ENCODE results near the gene RIT2.

RIT2 gene

GRCh38 chr18:43081396-43081795 is 34.1 kb downstream of the RIT2 start:
- DNase-seq (ENCODE audit: low read depth), result no peak

- no peak for DNase-seq (ENCODE audit: low read depth)
Observed at GRCh38 chr18:43080671-43081070, 34.8 kb downstream of the RIT2 start.

GRCh38 chr18:43079422-43079821 is 36.1 kb downstream of the RIT2 start:
- DNase-seq (ENCODE audit: low read depth), result no peak

- DNase-seq (ENCODE audit: low read depth), result no peak
Observed at GRCh38 chr18:43078478-43079092, 36.9 kb downstream of the RIT2 start.

GRCh38 chr18:43077510-43078308 is 37.8 kb downstream of the RIT2 start:
- no peak for DNase-seq (ENCODE audit: low read depth)

- DNase-seq (ENCODE audit: low read depth), result no peak
Observed at GRCh38 chr18:43073771-43074170, 41.7 kb downstream of the RIT2 start.

GRCh38 chr18:43068781-43069180 is 46.7 kb downstream of the RIT2 start:
- DNase-seq (ENCODE audit: low read depth), result no peak

- no peak for DNase-seq (ENCODE audit: low read depth)
Observed at GRCh38 chr18:43067570-43067969, 47.9 kb downstream of the RIT2 start.

- DNase-seq (ENCODE audit: low read depth), result no peak
Observed at GRCh38 chr18:43061816-43062215, 53.7 kb downstream of the RIT2 start.

- DNase-seq (ENCODE audit: low read depth), result no peak
Observed at GRCh38 chr18:43061318-43061717, 54.2 kb downstream of the RIT2 start.

GRCh38 chr18:43060020-43060419 is 55.5 kb downstream of the RIT2 start:
- DNase-seq (ENCODE audit: low read depth), result no peak

GRCh38 chr18:43054815-43055519 is 60.5 kb downstream of the RIT2 start:
- no peak for DNase-seq (ENCODE audit: low read depth)

- no peak for DNase-seq (ENCODE audit: low read depth)
Observed at GRCh38 chr18:43049021-43049420, 66.5 kb downstream of the RIT2 start.

GRCh38 chr18:43046322-43046721 is 69.2 kb downstream of the RIT2 start:
- no peak for DNase-seq (ENCODE audit: low read depth)

- no peak for DNase-seq (ENCODE audit: low read depth)
Observed at GRCh38 chr18:43043626-43044025, 71.9 kb downstream of the RIT2 start.

GRCh38 chr18:43040281-43040680 is 75.2 kb downstream of the RIT2 start:
- no peak for DNase-seq (ENCODE audit: low read depth)

- no peak for DNase-seq (ENCODE audit: low read depth)
Observed at GRCh38 chr18:43034683-43035500, 80.6 kb downstream of the RIT2 start.

GRCh38 chr18:43031169-43031568 is 84.3 kb downstream of the RIT2 start:
- no peak for DNase-seq (ENCODE audit: low read depth)

- DNase-seq (ENCODE audit: low read depth), result no peak
Observed at GRCh38 chr18:43029414-43029813, 86.1 kb downstream of the RIT2 start.

GRCh38 chr18:43022874-43023273 is 92.6 kb downstream of the RIT2 start:
- DNase-seq (ENCODE audit: low read depth), result no peak

GRCh38 chr18:43017622-43018021 is 97.9 kb downstream of the RIT2 start:
- no peak for DNase-seq (ENCODE audit: low read depth)

GRCh38 chr18:43013486-43013885 is 102.0 kb downstream of the RIT2 start:
- DNase-seq (ENCODE audit: low read depth), result no peak

All from activated T-helper 1 cell treated with Interleukin-2 at 50 U/mL for 16 hours (primary cell).